SHP77 (cell line): ENCODE results near the gene LPO.

Experiments
- DNase-seq, 2 experiments: peaks; one replicate each; lab custom pipeline; 2025; lab: John Stamatoyannopoulos, UW

The LPO gene

DNA sequence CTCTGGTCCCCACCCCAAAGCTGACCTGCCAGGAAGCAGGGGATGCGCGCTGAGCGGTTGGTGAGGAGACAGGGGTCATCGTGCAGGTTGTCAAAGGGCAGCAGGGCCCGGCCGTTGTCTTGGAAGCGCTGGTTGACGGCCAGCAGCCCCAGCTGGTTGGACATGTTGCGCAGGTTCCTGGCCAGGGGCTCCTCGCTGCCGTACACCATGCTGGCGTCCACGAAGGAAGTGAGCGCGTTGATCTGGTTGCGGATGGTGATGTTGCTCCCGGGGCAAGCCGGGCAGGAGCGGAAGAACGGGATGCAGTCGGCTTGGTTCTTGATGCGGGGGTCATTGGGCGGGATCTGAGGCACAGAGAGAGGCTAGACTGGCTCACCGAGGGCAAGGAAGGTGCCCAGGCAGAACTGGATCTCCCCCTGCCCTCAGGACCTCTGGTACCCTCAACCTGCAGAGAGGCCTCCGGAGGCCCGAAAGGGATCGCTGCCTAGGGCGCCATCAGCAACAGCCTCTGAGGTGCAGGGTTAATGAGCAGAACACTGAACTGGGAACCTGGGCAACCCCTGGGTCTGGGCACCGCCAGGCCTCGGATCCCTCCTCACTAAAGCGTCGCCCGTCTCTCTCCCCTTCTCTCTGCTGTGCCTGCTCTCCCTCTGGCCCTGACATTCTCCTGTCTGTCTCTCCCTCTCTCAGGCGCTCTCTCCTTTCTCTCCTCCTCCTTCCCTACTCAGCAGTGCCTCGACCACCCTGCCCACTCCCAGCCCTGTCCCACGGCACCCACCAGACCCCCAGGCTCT is 39.6 kb downstream of the LPO start:
- no peak for DNase-seq

GRCh38 chr17:58278661-58279015 is 40.3 kb downstream of the LPO start:
- no peak for DNase-seq

DNA sequence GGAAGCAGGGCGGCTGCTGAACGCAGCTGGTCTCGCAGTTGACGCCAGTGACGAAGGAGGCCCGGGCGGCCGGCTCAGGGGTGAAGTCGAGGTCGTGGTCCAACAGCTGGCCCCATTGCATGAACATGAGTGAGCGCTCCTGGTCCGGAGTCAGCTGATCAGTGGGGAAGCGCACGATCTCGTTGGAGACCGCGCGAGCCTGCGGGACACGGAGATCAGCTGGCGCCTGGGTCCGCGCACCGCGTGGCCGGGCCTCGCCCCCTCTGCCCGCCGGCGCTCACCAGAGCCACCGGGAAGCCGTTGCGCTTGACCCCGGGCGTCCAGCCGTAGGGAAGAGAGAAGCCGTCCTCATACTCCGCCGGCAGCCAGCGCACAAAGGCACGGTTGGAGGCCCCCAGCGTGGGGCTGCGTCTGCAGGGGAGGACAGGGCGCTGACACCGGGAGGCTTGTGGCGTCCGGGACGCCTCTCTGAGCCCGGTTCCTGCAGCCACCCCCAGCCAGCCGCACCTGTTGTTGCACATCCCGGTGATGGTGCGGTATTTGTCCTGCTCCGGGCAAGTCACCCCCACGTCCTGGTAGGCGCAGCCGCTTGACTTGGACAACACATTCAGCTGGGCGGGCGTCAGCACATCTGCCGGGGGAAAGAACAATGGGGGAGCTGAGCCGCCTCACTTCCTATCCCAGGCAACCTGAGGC is 40.8 kb downstream of the LPO start:
- DNase-seq: no peak

DNA sequence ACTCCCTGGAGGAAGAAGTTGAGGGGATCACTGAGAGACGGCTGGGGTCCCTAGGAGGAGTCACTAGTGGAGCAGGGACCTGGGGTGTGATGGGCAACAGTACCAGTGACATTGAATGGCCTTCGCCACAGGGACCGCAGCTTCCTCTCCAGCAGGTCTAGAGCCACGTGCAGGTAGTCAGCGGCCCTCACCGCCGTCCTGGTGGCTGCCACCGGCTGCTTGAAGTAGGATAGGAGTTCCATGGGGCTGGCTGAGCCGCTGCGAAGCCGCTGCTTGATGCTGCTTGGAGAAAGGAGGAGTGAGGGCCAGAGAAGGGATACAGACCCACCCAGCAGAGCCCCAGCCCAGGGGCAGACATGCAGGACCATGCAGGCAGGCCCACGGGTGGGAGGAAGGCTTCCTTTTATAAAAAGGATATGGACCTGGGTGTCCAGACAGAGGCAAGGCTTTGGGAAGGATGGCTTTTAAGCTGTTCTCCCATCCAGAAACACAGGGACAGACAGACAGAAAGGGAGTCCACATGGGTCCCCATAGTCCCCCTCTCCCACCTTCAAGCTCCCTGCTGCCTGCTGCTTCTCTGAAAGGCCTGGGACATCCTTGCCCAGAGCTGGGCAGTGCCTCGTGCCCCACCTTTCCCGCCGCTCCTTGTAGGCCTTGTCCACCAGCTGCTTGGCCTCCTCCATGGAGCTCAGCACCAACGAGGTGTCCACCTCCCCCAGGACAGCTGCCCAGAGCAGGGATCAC is 41.5 kb downstream of the LPO start:
- DNase-seq: no peak

- DNase-seq: no peak
These were observed 42.3 kb downstream of the LPO start, which contains the start of gene MPO for GRCh38 chr17:58280480-58281217. MPO (minus strand) TSS chr17:58280935; CDS start chr17:58280758, 177 bp downstream.

GRCh38 chr17:58281511-58282011 is 43.2 kb downstream of the LPO start:
- no peak for DNase-seq

- DNase-seq: no peak
These were observed 44.1 kb downstream of the LPO start for GRCh38 chr17:58282442-58282841.

DNA sequence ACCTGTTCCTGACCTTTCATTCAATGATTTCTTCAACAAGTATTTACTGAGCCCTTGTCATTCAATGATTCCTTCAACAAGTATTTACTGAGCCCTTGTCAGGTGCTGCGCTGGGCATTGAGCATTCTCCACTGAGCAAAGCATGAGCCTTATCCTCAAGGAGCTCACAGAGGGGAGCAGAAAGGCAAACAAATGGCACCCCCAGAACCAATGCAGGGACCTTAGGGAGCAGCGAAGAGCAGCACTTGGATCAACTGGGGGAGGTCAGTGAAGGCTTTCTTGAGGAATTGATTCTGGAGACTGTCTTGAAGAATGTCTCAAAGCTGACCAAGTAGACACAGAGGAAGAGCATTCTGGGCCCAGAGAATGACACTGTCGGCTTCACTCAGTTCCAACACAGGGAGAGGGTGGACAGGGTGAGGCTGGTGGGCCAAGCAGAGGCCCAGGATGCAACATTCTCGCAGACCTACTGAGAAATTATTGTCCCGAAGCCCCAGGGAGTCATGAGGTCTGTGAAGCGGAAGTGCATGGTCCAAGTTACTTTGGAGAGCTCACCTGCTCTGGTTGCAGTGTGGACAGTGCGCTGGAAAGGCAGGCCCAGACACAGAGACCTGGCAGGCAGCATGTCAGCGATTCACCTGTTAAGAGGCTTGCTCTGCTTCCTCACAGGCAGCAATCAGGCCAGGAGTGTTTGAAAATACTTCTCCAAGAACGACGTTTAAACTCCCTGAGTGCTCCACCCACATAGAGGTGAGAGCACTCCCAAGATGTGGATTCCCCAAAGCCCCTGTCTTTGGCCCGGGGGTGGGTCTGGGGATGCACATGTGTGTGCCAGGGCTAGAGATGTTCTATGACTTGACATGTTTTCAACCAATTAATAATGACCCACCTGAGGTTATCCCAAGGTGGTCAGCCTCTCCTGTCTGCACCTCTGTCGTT is 45.6 kb downstream of the LPO start:
- no peak for DNase-seq

GRCh38 chr17:58284613-58285421 is 46.4 kb downstream of the LPO start:
- DNase-seq: no peak

DNA sequence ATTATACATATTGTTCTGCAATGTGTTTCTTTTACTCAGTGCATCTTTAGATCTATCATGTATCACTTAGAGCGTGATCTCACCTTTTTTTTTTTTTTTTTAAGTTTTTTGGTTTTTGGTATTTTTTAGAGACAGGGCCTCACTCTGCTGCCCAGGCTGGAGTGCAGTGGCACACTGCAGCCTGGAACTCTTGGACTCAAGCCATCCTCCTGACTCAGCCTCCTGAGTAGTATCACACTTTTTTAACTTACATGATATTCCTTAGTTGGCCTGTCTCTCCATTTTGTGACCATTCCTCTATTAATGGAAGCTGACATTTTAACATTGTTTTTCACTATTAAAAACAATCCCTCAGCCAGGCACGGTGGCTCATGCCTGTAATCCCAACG is 47.0 kb downstream of the LPO start:
- DNase-seq: no peak

GRCh38 chr17:58289869-58290268 is 51.5 kb downstream of the LPO start:
- no peak for DNase-seq

DNA sequence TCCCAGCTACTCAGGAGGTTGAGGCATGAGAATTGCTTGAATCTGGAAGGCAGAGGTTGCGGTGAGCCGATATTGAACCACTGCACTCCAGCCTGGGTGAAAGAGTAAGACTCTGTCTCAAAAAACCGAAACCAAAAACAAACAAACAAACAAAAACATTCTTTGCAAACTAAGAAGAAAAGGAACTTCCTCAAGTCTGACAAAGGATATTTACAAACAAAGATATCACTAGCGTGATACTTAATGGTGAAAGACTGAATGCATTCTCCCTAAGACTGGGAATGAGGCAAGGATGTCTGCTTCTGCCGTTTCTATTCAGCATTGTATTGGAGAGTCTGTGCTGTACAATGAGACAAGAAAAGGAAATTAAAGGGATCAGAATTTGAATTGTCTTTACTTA is 52.9 kb downstream of the LPO start:
- no peak for DNase-seq

- DNase-seq: no peak
These were observed 55.6 kb downstream of the LPO start for GRCh38 chr17:58294034-58294433.

- no peak for DNase-seq
These were observed 62.0 kb downstream of the LPO start for GRCh38 chr17:58300336-58300735.

DNA sequence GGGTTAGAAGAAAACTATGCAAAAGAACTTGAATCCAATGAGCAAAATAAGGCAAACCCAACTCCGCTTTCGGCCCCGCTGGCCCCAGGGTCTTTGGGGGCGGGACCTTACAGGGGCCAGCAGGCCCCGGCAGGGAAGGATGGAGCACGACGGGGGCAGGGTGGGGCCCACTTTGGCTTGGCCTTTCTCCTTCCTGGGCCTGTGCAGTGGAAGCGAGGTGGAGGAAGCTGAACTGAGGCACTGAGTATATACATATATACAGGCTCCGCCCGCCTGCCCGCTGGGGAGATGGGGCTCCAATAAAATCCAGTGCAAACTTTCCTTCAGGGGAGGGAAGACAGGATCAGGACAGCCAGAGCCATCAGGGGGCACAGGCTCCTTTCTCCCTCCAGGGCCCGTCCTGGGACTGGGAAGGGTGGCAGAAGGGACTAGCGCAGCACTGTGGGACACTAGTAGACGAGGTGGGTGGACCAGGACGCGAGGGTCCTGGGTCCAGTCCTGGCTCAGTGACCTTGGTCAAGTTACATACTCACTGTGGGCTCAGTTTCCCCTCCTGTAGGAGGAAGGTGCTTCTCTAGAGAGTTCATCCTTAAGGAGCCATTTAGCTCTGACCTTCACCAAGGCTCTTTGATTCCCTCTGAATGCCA is 63.2 kb downstream of the LPO start:
- DNase-seq: no peak

GRCh38 chr17:58302171-58302918 is 64.0 kb downstream of the LPO start:
- DNase-seq: no peak

DNA sequence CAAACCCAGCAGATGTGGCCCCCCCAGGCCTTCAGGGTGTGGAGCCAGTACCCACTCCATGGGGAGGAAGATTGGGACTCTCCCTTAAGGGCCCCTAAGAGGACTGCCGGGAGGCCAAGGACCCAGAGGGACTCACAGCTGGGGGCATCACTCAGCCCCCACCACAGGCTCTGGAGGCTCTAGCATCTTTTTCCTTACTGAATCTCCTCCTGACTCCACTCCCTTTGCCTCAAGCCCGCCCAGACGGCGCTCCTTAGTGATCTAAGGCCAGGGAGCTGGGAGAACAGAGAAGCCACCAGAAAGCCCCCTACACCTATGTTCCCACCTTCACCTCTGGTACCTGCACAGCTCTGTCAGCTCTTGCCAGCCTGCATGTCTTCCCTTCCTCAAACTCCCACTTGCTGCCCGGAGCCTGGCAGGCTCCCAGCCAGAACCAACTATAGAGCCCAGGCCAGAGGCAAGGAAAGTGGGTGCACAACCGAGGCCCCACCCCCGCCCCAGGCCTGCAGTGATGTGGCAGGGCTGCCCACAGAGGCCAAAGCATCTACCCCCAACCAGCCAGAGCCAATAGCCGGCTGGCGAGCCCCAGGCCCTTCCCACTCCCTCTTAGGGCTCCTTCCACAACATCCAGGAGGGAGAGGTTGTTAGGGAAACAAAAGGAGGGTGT is 64.7 kb downstream of the LPO start:
- no peak for DNase-seq
